Small intestine (tissue), 7 donors: ENCODE measurements around the gene CARD19. TPM values are rescaled to one million over a fixed set of nuclear protein-coding genes. Genes with fewer than 3 reads are reported as not detected.

Source experiments
- DNase-seq, 2 donors: peaks; one replicate each; pipeline versions ENCODE4 v3.0.0 to v3.0.0-alpha.2; 2013
- FAIRE-seq: peaks from 2 replicates; lab custom pipeline; 2012; peaks lifted over from hg19 to GRCh38; lab: Jason Lieb, UNC
- H3K27ac ChIP-seq, 3 donors: one replicate each; pipeline ENCODE4 v1.5.1; 2013; ENCODE audit warnings: low read length in 2 of 3, mild to moderate bottlenecking in 2 of 3, control low read depth in 1 of 3, inconsistent platforms in 1 of 3, low read depth in 1 of 3, moderate library complexity in 1 of 3
- H3K27me3 ChIP-seq, 3 donors: one replicate each; pipeline ENCODE4 v1.6.1; 2013; ENCODE audit warnings: low read length in 3 of 3, inconsistent platforms in 1 of 3; ENCODE audit not compliant: control insufficient read depth in 3 of 3, insufficient read depth in 3 of 3
- H3K36me3 ChIP-seq, 3 donors: one replicate each; pipeline ENCODE4 v1.6.1; 2013; ENCODE audit warnings: low read length in 3 of 3, inconsistent platforms in 1 of 3, low read depth in 1 of 3, mild to moderate bottlenecking in 1 of 3, moderate library complexity in 1 of 3; ENCODE audit not compliant: control insufficient read depth in 3 of 3, insufficient read depth in 2 of 3
- H3K4me1 ChIP-seq, 3 donors: one replicate each; pipeline ENCODE4 v1.6.1; 2013; ENCODE audit warnings: low read length in 2 of 3, inconsistent platforms in 1 of 3, low read depth in 1 of 3, mild to moderate bottlenecking in 1 of 3, moderate library complexity in 1 of 3; ENCODE audit not compliant: control insufficient read depth in 3 of 3, insufficient read depth in 2 of 3
- H3K4me3 ChIP-seq, 3 donors: one replicate each; pipeline ENCODE4 v1.5.1; 2013; ENCODE audit warnings: low read length in 3 of 3, control low read depth in 1 of 3, inconsistent platforms in 1 of 3, low read depth in 1 of 3, mild to moderate bottlenecking in 1 of 3, moderate library complexity in 1 of 3
- H3K9me3 ChIP-seq, 2 donors: one replicate each; pipeline ENCODE4 v1.6.1; 2013; ENCODE audit warnings: low read depth in 1 of 2, low read length in 1 of 2; ENCODE audit not compliant: control insufficient read depth in 2 of 2, insufficient read depth in 1 of 2
- WGBS, 3 donors: extraction: QIAGEN DNeasy Blood & Tissue Kit; methylation state at CpG; one replicate each; pipeline ENCODE4 v1.1.7; 2013; 5-methylcytosine and 5-hydroxymethylcytosine counted together
- polyA plus RNA-seq, 4 donors: library from polyadenylated mRNA; stranded (reverse) in 3 of 4; unstranded in 1 of 4; fragments of 200-250 nt in 3 of 4; fragments of 120-200 nt in 1 of 4; gene quantifications; one replicate each; pipeline versions ENCODE4 v1.2.1 to v1.2.3, GENCODE V29; 2013
- donor health status: healthy with polysubstance abuse.
- donor health status: control.
- donor health status: control.
- donor health status: Bipolar disorder and iron deficiency.
- donor health status: healthy.

The CARD19 gene
- polyA plus RNA-seq, 4 donors = 32.7 to 45.6 (median 42.1) TPM

DNA sequence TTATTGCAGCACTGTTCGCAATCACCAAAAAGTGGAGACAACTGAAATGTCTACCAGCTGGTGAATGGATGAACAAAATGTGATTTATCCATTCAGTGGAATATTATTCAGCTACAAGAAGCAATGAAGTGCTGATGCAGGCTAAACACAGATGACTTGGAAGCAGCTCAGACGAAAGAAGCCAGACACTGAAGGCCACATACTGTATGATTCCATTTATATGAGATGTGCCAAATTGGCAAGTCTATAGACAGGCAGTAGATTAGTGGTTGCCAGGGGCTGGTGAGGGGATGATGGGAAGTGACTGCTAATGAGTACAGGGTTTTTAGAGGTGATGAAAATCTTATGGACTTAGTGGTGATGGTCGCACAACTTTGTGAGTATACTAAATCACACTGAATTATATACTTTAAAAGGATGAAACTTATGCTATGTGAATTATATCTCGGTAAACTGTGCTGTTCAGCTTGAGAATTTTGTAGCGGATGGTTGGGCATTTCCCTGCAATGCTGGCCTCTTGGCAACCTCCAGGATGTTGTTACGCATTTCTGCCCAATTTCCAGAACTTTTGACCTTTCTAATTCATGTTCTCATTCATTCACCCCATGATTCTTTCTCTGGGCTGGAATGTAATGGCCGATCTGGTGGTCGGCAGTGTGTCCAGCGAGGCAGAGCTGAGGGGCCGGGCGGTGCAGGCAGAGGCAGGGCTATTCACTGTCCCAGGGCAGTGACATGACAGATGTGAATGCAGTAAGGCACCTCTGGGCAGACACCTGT is 66.0 kb downstream of the CARD19 start:
- Histone ChIP-seq H3K4me3 (no peak overlapping the region), H3K27ac (no peak overlapping the region), H3K27me3 (no peaks in the 10 kb centered on the region), H3K36me3 (no peaks in the 10 kb centered on the region), H3K9me3 (no peaks in the 10 kb centered on the region), H3K4me1 (peaks cover 0 to 6% (median 0%) of the 10 kb centered on the region in 3 donors)
- WGBS, 3 donors = 74 to 82% (median 79%) methylated on average over 11 of the region's 11 CpGs
- no peak for FAIRE-seq
- no peak for DNase-seq

Other genes with a start within 250 kb of the CARD19 start
- gene ZNF484, start 218.2 kb upstream of the CARD19 start, polyA plus RNA-seq = 1 to 10 TPM; 1.1 to 6.4 (median 1.4) TPM
- 10 to 100 TPM in 1 of 4 donors, 1 to 10 TPM in 2, under 1 TPM in 1; 0.67 to 26.1 (median 3.8) TPM for gene FGD3, start 148.7 kb upstream of the CARD19 start, polyA plus RNA-seq
- 10 to 100 TPM in 1 of 4 donors, 1 to 10 TPM in 2, not detected in 1; 3.7 to 10.1 (median 3.8) TPM for gene SUSD3, start 37.5 kb upstream of the CARD19 start, polyA plus RNA-seq
- 10 to 100 TPM; 29.4 to 93.2 (median 54.0) TPM for gene NINJ1, start 38.0 kb downstream of the CARD19 start, polyA plus RNA-seq
- 100 to 1,000 TPM in 1 of 4 donors, 10 to 100 TPM in 3; 13.8 to 101 (median 33.8) TPM for gene WNK2, start 87.9 kb downstream of the CARD19 start, polyA plus RNA-seq